Small intestine (tissue), 7 donors: ENCODE results near the gene GREM2. TPM values are rescaled to one million over a fixed set of nuclear protein-coding genes. Genes with fewer than 3 reads are reported as not detected.

Experiments used
- DNase-seq, 2 donors: peaks; one replicate each; pipeline versions ENCODE4 v3.0.0 to v3.0.0-alpha.2; 2013
- FAIRE-seq: peaks from 2 replicates; lab custom pipeline; 2012; peaks lifted over from hg19 to GRCh38; lab: Jason Lieb, UNC
- H3K27ac ChIP-seq, 3 donors: one replicate each; pipeline ENCODE4 v1.5.1; 2013; ENCODE audit warnings: low read length in 2 of 3, mild to moderate bottlenecking in 2 of 3, control low read depth in 1 of 3, inconsistent platforms in 1 of 3, low read depth in 1 of 3, moderate library complexity in 1 of 3
- H3K27me3 ChIP-seq, 3 donors: one replicate each; pipeline ENCODE4 v1.6.1; 2013; ENCODE audit warnings: low read length in 3 of 3, inconsistent platforms in 1 of 3; ENCODE audit not compliant: control insufficient read depth in 3 of 3, insufficient read depth in 3 of 3
- H3K36me3 ChIP-seq, 3 donors: one replicate each; pipeline ENCODE4 v1.6.1; 2013; ENCODE audit warnings: low read length in 3 of 3, inconsistent platforms in 1 of 3, low read depth in 1 of 3, mild to moderate bottlenecking in 1 of 3, moderate library complexity in 1 of 3; ENCODE audit not compliant: control insufficient read depth in 3 of 3, insufficient read depth in 2 of 3
- H3K4me1 ChIP-seq, 3 donors: one replicate each; pipeline ENCODE4 v1.6.1; 2013; ENCODE audit warnings: low read length in 2 of 3, inconsistent platforms in 1 of 3, low read depth in 1 of 3, mild to moderate bottlenecking in 1 of 3, moderate library complexity in 1 of 3; ENCODE audit not compliant: control insufficient read depth in 3 of 3, insufficient read depth in 2 of 3
- H3K4me3 ChIP-seq, 3 donors: one replicate each; pipeline ENCODE4 v1.5.1; 2013; ENCODE audit warnings: low read length in 3 of 3, control low read depth in 1 of 3, inconsistent platforms in 1 of 3, low read depth in 1 of 3, mild to moderate bottlenecking in 1 of 3, moderate library complexity in 1 of 3
- H3K9me3 ChIP-seq, 2 donors: one replicate each; pipeline ENCODE4 v1.6.1; 2013; ENCODE audit warnings: low read depth in 1 of 2, low read length in 1 of 2; ENCODE audit not compliant: control insufficient read depth in 2 of 2, insufficient read depth in 1 of 2
- WGBS, 3 donors: extraction: QIAGEN DNeasy Blood & Tissue Kit; methylation state at CpG; one replicate each; pipeline ENCODE4 v1.1.7; 2013; 5-methylcytosine and 5-hydroxymethylcytosine counted together
- polyA plus RNA-seq, 4 donors: library from polyadenylated mRNA; stranded (reverse) in 3 of 4; unstranded in 1 of 4; fragments of 200-250 nt in 3 of 4; fragments of 120-200 nt in 1 of 4; gene quantifications; one replicate each; pipeline versions ENCODE4 v1.2.1 to v1.2.3, GENCODE V29; 2013
- donor health status: healthy with polysubstance abuse.
- donor health status: control.
- donor health status: control.
- donor health status: Bipolar disorder and iron deficiency.
- donor health status: healthy.

The GREM2 gene
- polyA plus RNA-seq, 4 donors, result 0.22 to 11.3 (median 0.98) TPM

DNA sequence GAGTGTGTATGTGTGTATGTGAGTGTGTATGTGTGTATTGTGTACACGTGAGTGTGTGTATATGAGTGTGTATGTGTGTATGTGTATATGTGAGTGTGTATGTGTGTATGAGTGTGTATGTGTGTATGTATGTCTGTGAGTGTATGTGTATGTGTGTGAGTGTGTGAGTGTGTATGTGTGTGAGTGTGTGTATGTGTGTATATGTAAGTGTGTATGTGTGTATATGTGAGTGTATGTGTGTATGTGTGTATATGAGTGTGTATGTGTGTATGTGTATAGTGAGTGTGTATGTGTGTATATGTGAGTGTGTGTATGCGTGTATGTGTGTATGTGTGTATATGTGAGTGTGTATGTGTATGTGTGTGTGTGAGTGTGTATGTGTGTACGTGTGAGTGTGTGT is 49.2 kb downstream of the GREM2 start:
- DNase-seq (no peak), FAIRE-seq (no peak)
- 92 to 93% (median 93%) methylated on average over 3 of the region's 3 CpGs for WGBS, 3 donors
- Histone ChIP-seq H3K27ac (no peak overlapping the region), H3K4me1 (no peaks in the 10 kb centered on the region), H3K36me3 (no peaks in the 10 kb centered on the region), H3K27me3 (no peaks in the 10 kb centered on the region), H3K4me3 (no peak overlapping the region), H3K9me3 (no peaks in the 10 kb centered on the region)

DNA sequence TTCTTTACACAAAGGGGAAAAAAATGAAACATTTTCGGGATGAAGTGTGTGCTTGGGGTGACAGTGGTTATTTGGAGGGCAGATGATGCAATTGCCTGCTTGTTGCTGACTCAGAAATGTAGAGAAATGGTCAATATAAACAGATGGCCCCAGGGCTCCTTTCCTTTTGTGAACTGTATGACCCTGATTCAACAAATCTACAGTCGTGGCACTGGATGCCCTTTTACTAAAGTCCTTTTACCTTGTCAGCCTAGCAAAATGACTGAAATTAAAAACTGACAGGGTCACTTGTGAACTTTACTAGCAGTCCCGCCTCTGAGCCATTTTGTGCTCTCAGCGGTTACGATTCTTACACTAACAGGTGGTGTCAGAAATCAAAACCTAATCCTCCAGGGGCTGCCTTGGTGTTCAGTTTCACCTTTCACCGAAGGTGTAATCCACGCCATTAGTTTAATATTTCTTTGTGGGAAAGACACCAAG is 49.8 kb downstream of the GREM2 start:
- Histone ChIP-seq H3K9me3 (no peaks in the 10 kb centered on the region), H3K4me1 (no peaks in the 10 kb centered on the region), H3K27ac (no peak overlapping the region), H3K4me3 (no peak overlapping the region), H3K36me3 (no peaks in the 10 kb centered on the region), H3K27me3 (no peaks in the 10 kb centered on the region)
- FAIRE-seq (no peak), DNase-seq (no peak)
- WGBS, 3 donors, result 69 to 78% (median 75%) methylated on average over 7 of the region's 7 CpGs

DNA sequence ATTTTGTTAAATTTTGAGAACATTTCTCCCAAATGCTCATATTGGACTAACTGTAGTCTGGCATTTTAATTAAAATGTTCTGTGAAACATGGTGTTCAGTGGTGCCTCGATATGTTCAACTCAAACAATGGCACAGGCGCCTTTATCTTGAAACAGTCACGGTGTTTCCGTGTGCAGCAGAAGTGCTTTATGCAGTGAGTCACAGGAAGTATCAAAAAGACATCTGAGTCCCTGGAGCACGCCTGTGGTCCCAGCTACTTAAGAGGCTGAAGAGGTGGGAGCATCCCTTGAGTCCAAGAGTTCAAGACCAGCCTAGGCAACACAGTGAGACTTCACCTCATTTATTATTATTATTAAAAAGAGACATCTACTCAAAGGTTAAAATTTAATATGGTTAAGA is 52.2 kb downstream of the GREM2 start:
- Histone ChIP-seq H3K27me3 (no peaks in the 10 kb centered on the region), H3K9me3 (no peaks in the 10 kb centered on the region), H3K4me3 (no peak overlapping the region), H3K4me1 (no peaks in the 10 kb centered on the region), H3K27ac (no peak overlapping the region), H3K36me3 (no peaks in the 10 kb centered on the region)
- 82 to 83% (median 83%) methylated on average over 5 of the region's 5 CpGs for WGBS, 3 donors
- no peak for DNase-seq
- FAIRE-seq, result no peak

DNA sequence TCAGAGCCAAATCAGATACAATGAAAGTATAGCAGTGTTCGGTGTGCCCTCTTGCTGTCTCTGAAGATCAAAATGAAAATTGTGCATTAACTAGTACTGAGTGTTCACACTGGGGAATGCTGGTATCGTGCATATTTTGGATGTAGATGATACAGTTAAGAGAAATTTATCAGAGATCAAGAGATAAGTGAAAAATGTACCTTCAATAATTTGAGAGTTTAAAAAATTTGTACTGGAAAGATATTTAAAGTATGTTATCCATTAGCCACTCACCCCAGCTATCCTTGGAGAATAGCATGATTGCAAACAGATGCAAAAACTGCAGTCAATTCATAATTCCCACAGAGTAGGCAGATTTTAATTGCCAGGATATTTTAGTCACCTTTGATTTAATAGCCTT is 56.4 kb downstream of the GREM2 start:
- no peaks in the 10 kb centered on the region for H3K9me3 ChIP-seq
- 64 to 83% (median 79%) methylated on average over 2 of the region's 2 CpGs for WGBS, 3 donors
- no peak overlapping the region for H3K4me3 ChIP-seq
- FAIRE-seq (no peak), DNase-seq (no peak)
- H3K27me3 ChIP-seq, result no peaks in the 10 kb centered on the region
- H3K27ac ChIP-seq, result no peak overlapping the region
- H3K4me1 ChIP-seq, result no peaks in the 10 kb centered on the region
- H3K36me3 ChIP-seq, result no peaks in the 10 kb centered on the region

GRCh38 chr1:240553351-240553750 is 58.6 kb downstream of the GREM2 start:
- H3K9me3 ChIP-seq, result no peaks in the 10 kb centered on the region
- 80 to 85% (median 81%) methylated on average over 2 of the region's 2 CpGs for WGBS, 3 donors
- no peak for FAIRE-seq

DNA sequence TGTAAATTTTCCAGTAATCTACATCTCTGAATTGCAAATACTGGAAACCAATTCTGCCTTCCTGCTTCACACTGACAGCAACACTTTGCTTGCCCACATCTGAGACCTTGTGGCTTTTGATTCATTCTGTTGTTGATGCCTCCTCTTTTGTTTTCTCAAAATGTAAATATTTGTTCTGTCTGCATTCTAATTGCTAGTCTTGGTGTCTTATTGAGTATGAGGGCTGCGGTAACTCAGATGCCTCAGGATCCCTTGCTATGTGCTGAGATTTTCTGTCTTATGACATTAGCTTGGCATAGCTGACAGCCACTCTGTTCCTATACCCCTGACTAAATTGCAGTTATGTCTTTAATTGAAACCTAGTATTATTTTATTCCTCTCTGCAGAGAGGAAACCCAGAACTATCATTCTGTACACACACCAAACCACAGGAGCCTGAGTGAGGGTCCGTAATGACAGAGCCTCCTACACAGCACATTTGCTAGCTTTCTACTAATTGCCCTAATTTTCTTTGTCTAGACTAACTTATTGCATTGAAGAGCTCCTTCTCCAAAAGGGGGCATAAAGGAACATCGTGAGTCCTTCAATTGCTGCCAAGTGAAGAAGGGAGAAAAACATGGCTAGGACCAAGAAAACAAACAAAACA is 72.1 kb downstream of the GREM2 start:
- Histone ChIP-seq H3K36me3 (no peaks in the 10 kb centered on the region), H3K27me3 (no peaks in the 10 kb centered on the region), H3K27ac (no peak overlapping the region), H3K9me3 (no peaks in the 10 kb centered on the region), H3K4me1 (no peaks in the 10 kb centered on the region), H3K4me3 (no peak overlapping the region)
- WGBS, 3 donors, result 36 to 43% (median 38%) methylated on average over 3 of the region's 3 CpGs
- FAIRE-seq (no peak), DNase-seq (no peak)

More at GRCh38 chr1:240553351-240553750, 58.6 kb downstream of the GREM2 start:
- H3K27ac ChIP-seq, result no peak overlapping the region
- no peaks in the 10 kb centered on the region for H3K4me1 ChIP-seq
- no peak for DNase-seq
- H3K4me3 ChIP-seq, result no peak overlapping the region
- H3K36me3 ChIP-seq, result no peaks in the 10 kb centered on the region
- no peaks in the 10 kb centered on the region for H3K27me3 ChIP-seq

DNA sequence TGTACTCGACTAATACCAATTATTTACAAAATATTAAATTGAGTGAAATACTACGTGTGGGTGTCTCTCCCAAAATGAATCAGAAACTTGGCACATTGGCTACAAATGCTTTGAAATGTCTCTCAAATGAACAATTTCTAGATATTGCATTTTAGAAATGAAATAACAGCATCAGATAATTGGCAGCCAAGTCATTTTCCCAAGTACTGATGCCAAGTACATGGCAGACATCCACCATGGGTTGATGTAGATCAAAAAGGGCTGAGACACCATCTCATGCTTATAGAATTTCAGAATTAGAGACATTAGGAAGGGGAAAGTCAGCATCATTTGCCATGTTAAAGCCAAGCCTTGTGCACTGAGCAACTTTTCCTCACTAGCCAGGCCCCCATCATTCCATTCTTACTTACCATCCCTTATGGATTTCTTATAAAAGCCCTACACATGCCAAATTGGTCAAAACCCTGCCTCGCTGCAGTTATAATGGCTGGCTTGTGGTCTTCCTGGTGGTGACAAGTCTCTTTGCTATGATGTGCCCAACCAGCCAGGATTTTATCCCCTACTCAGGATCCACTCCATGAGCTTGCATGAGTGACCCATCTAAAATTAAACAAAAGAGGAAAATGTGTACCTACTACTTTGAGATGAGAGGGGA is 73.1 kb downstream of the GREM2 start:
- no peak for FAIRE-seq
- H3K4me1 ChIP-seq, result no peaks in the 10 kb centered on the region
- H3K27me3 ChIP-seq, result no peaks in the 10 kb centered on the region
- H3K4me3 ChIP-seq, result no peak overlapping the region
- WGBS, 3 donors, result 73 to 87% (median 76%) methylated on average over 3 of the region's 3 CpGs
- no peak for DNase-seq
- H3K36me3 ChIP-seq, result no peaks in the 10 kb centered on the region
- no peaks in the 10 kb centered on the region for H3K9me3 ChIP-seq
- H3K27ac ChIP-seq, result no peak overlapping the region

DNA sequence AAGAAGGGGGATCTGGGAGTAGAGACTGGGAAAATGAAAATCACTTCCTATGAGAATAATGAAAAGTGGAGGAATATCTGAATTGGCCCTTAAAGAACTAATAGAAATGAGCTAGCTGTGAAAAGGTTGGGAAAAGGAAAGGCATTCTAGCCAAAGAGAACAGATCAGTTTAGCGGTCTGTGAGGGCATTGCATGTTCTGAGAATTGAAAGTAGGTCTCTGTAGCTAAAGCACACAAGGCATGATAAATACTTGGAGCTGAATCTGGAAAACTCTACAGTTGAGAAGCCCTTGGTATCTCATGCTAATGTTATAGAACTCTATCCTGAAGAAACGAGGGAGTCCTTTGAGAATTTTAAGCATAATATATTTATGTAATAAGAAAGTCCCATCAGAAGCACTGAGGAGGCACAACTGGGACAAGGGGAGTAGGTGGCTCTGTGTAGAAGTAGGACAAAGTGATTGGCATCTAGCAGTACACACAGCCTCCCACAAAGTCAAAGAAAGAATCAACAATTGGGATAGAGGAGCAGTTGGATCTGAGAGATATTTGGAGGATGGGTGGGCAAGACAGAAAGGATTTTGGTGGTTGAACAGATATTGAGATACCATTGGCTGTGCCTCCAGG is 78.7 kb downstream of the GREM2 start:
- Histone ChIP-seq H3K4me1 (no peaks in the 10 kb centered on the region), H3K27ac (no peak overlapping the region), H3K36me3 (no peaks in the 10 kb centered on the region), H3K27me3 (no peaks in the 10 kb centered on the region), H3K9me3 (no peaks in the 10 kb centered on the region), H3K4me3 (no peak overlapping the region)
- DNase-seq (no peak), FAIRE-seq (no peak)
- 64 to 78% (median 65%) methylated on average over 2 of the region's 2 CpGs for WGBS, 3 donors
